Hepatic stellate cell (primary cell): ENCODE measurements around the gene TENM3.

Experiments used
- DNase-seq: peaks from one replicate; pipeline ENCODE4 v3.0.0; 2011; ENCODE audit warnings: low spot score

TENM3 gene

DNA sequence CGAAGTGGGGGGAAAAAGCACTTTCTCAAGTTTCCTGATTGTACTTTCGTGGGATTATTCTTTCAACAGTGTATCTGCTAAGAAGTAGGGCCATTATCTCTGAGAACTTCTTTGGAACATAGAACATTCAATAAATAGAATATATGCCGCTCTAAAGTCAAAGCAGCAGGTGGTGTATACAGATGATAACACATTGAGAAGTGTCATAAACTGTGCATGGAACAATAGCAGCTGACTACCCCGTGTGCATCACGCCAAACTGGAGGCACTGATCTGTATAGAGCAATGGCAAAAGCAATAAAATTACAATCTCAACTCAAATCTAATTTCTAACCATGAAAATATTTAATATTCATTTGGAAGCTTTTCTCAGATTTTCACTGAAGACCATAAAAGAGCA, 498.7 kb downstream of the TENM3 start:
- no peak for DNase-seq

DNA sequence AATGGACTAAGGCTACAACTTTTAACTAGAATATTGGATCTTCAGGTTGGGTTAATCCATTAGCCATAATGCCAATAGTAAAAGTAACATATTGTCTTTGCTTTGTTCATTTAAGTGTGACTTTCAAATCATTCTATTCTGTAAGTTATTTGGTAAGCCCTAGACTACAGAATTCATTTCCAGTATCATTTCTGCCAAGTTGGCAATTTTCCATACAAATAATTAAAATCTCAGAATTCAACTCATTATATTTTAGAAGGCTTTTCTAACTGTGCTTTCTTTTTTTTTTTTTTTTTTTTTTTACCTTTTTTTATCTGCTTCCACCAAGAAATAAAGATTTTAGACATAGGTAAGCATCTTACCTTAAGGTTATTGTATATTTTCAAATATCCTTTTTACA, 500.6 kb downstream of the TENM3 start:
- DNase-seq = no peak

DNA sequence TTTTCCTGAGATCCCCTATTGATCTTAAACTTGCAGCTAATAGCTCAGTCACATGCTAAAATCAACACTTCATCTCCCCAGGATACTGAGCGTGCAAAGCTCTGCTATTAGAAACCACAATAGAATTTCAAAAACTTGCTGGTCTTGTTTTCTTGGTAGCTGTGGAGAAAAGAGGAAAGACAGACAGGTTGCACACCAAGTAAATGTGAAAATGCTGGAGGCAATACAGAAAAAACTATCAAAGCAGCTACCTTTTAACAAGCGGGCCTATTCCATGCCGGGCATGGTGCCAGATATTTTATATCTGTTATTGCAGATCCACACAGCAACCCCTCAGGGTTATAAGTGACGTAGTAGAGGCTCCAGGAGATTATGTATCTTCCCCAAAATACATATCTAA, 502.0 kb downstream of the TENM3 start:
- DNase-seq = no peak

DNA sequence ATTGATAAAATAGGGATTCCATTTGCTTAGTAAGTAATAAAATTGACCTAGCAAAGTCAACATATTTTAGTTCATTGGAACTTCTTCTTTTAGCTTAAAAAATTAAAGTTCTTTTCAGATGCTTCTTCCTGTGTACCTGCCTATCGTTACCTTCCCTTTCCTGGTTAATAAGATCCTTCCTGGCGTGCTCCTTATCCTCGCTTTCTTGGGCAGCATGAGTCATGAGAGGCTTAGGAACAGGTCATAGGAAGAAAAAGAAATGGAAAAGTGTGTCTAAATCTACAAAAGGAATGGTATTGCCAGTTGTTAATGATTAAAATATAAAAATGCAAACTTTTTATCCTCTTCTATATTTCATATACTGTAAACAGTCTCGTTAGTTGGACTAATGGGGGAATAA, 503.7 kb downstream of the TENM3 start:
- DNase-seq = no peak

DNA sequence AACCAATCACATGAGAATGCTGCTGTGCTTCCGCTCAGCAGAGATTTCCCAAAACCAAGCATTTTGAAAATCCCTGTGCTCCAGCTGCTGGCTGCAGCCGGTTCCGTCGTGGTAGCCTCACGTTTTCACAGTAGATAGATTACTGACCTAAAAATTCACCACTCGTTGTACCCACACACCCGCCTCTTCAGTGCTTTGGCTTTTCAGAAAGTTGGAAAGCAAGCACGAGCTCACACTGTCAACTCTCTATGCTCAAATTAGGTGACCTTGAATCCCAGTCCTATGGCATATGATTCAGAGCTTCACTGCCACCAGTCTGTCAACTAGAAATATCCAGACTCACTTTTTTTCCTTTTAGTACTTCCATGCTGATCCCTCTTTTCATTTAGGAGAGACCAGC, 505.1 kb downstream of the TENM3 start:
- DNase-seq = no peak

DNA sequence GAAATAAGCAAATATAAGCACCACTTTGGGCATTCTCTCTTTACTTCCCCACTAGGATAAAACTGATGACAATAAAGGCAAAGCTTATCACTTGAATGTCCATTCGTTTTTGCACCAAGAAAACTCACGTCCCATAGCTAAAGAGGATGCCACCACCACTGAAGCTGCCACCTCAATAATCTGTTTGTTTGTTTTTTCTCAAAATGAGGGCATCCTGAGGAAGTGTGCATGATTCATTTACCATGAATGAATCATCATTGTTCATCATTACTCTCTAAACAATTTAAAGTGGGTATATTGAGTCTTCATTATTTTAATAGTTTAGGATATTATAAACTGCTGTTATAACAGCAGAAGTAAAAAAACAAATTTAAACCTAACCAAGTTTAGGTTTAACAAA, 505.7 kb downstream of the TENM3 start:
- DNase-seq = no peak

DNA sequence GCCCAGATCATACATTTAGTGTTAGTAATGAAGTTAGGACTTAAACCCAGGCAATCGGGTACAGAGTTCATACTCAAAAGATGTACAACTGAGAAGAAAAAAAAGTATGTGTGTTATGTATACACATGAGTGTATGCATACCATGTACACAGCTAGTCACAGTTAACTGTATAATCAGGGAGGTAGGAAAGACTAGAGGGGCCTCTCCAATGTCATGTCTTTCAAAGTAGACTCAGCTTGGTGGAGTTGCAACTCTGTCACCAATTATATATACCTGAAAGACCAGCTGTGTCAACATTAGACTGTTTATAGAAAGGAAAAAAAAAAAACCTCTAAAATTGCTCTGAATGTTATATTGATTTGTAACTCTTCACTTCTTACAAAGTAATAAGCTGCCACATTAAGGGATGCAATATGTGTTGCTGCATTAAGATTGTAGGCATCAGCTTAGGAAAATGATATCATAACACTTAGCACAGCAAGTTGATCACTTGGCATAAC, 506.5 kb downstream of the TENM3 start:
- DNase-seq = no peak

DNA sequence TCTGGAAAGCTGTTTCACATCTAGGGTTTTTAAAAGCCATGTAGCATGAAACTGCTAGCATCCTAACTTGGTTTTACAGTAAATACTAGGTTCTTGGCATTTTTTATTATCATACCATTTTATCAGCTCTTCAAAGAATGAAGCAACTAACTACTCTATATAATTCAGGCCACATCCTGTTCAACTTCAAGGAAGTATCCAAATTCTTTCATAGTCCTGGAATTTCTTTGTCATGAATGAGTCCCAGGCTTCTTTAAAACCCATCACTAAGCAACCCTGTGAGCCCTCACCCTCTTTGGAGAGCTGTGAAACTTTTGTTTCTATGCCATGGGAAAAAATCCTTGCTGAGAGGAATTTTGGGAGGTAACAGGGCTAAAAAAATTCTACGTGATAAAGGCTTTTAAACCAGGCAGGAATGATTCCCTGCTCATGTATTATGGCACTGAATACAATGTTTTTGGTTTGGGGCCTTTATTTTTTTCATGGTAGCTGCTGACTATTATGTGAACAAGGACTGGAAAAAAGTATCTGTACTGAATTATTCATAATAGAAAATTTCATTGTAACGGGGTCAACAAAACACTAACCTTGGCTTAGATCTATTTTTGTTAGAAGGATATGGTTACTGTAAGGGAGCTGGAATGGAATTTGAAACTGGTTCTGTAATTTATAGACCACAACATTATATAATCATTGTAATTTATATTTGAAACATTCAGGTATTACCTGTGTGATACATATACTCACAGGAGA, 509.1 kb downstream of the TENM3 start:
- DNase-seq = peak; percentile 14

DNA sequence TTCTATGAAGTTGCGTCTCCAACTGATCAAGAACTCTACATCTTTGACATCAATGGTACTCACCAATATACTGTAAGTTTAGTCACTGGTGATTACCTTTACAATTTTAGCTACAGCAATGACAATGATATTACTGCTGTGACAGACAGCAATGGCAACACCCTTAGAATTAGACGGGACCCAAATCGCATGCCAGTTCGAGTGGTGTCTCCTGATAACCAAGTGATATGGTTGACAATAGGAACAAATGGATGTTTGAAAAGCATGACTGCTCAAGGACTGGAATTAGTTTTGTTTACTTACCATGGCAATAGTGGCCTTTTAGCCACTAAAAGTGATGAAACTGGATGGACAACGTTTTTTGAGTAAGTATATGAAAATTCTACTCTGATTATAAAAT, 511.7 kb downstream of the TENM3 start:
- DNase-seq = no peak

DNA sequence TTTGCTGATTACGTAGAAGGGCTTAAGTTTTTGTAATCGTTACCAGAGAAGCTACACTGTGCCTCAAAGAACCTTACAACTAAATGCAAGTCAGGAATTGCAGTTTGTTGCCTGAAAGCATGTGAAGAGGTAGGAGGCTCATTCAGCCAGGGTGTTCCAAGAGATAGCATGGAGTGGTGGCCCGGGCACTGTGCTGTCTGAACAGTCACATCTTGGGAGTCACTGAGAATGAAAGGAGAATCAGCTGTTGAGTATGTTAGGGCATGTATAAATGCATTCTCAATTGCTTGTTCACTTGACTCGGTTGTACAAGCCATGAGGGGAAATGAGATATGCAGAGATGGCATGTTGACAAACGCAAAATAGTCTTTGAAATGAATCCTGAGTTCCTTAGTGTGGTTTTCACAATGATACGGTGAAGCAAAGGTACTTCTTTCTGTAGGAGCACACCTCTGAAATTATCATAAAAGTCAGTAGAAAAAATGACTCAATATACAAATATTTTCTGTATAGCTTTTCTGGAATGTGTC, 513.0 kb downstream of the TENM3 start:
- DNase-seq = no peak

DNA sequence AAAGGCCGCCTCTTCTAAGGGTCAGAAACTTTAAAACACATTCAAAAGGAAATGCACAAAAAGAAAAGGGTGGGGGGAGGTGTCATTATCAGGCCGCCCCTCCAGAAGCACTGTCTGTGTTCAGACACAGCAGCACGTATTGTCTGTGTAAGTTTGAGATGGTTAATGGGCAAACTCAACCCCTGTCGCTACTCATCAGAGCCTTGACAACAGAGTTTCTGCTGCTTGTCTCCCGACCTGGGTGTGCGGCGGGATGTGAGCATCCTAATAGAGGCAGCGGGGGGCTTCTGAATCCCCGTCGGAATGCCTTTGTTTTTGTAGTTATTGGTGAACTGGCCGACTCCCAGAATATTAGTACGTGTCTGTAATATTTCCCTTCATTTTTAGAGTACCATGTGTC, 515.1 kb downstream of the TENM3 start:
- no peak for DNase-seq

DNA sequence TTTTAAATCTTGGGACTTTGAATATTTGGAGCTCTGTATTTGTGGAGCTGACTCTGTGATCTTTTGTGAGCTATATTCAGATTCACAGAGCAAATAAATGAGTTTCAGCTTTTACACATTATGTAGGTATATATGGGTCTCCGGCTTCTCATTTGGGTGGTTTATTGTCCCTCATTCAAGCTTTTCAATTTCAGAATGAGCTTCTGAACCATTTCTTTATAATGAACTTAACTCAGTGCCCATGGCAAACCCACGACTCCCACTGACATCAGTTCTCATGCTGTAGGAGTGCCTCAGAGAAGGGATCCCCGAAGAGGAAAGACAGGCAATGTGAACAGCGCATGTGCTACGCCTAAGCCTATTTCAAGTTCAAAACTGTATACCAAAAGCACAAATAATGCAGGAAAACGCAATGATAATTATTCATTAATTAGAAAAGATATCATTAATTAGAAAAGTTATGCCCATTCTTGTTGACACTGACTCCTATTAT, 517.4 kb downstream of the TENM3 start:
- DNase-seq = no peak

DNA sequence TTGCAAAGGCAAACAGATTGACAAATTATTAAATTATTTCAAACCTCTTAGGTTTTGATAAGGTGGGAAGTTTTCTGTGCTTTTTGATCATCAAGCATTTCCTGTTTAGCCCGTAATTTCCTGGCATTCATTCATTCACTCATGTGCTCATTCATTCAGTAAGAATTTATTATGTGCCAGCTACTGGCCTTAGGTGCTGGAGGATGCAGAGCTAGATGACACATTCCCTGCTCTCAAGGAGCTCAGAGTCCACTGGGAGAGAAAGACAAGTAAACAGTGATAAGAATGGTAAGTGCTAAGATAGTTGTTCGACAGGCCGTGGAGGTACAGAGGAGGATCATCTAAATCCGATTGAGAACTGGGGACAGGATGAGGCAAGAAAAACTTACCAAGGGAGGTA, 520.9 kb downstream of the TENM3 start:
- DNase-seq = no peak

DNA sequence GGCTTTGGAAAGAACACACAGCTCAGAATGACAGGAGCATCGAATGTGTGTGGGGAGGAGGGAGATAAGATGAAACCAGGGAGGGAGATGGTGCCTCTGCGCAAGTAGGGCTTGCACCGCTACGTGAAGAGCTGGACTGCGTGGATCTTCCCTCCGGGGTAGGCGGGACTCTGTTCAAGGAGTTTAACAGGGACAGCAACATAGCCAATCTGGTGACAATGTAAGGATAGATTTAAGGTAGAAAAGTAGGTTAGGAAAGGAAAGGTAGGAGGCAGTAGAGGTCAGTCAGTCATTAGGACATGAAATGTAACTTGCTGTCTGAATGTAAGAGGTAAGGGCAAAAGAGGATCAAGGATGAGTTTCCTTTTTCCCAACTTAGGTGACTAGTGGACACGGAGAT, 521.4 kb downstream of the TENM3 start:
- no peak for DNase-seq

DNA sequence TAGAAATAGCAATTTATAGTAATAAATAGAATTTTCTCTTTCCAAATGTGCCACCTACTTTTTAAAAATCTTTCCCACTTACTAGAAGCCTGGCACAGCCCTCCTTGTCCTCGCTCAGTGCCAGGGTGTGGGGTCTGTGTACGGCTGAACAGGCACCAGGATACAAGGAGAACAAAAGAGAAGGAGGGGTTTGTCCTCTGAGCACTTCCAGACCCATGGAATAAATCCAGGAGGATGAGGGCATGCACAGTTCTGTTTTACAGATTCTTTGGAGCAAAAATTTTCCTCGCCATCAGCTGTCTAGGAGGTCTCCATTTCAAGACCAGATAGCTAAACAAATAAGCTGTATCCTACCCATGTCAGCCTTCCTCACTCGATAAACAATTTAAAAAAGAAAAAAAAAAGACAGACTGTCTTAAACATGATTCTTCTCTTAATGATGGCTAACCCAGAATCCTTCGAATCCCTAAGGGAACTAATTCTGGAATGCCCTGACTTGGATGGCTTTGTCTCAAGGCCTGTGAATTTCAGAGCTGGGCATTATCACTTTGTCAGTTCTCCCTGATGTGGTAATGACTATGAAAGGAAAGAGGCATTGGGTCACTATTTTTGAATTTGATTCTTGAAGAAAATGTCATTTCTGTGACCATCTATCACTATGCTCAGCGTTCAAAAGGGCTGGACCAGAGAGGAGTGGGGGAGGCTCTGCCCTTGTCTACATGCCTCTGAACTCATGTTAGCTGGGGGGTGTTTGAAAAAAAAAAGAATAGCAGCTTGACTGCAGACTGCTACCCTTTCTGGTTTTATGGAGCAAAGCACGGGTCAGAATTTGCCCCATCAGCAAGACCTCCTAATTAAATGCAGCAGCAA, 523.0 kb downstream of the TENM3 start:
- DNase-seq = no peak

DNA sequence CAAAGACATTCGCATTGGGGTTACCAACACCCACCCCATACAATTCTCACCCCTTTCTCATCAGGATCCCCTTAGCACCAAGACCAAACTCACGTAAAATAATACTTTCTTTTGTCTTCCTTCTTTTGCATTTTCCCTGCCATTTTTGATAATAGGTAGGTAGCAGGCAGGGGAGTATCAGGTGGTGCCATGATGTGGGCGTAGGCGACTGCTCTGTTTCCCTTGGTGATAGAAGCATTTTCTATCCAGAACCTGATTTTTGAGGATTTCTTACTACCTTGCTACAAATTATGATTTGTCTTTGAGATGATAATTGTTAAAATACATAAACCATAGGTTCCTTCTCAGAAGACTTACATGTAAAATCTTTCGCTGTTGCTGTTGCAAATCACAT, 523.7 kb downstream of the TENM3 start:
- no peak for DNase-seq

DNA sequence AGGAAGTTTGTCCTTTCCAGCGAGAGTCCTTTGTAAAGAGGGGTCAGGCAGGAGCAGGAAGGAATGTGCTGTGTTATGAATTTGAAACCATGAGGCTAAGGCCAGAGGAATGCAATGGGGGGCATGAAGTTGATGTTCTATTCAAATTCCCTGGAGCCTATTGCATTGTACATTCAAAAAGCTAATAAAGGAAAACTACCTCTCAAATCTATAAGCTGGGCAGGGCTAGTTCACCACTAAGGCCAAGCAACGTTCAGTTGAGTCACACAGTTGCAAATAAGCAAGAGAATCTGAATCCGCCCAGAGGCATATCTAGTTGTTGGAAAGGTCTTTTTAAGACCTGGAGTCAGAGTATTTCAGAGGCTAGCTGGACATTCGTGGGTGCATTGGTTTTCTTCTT, 525.6 kb downstream of the TENM3 start:
- no peak for DNase-seq

DNA sequence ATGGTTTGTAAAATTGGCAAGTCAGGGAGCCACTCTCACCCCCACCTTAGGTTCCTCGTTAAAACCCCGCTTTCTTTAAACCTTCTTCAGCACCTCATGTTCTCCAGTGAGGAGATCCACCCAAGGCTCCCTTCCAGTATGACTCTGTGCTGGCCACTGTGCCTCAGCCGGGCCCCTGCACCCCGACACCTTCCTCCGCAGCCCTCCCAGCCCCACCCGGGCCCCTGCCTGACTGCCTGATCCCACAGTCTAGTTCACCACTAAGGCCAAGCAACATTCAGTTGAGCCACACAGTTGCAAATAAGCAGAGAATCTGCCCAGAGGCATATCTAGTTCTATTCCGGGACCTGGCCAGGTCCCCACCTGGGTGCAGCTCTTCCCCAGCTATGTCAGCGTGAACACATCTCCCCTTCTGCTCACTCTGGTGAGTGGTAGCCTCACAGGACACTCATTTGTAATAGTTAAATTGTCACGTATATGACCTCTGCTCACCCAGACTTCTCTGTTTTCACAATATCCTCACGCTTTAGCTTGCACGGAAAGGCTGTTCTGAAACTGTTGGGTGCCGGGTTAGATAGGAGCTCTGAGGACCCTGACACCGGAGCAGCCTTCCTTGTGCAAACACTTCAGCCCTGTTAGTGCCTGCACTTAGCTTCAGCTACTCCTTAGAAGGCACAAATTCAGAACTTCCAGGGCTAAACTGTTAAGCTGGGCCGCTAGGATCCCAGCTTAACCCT, 527.2 kb downstream of the TENM3 start:
- DNase-seq = no peak

DNA sequence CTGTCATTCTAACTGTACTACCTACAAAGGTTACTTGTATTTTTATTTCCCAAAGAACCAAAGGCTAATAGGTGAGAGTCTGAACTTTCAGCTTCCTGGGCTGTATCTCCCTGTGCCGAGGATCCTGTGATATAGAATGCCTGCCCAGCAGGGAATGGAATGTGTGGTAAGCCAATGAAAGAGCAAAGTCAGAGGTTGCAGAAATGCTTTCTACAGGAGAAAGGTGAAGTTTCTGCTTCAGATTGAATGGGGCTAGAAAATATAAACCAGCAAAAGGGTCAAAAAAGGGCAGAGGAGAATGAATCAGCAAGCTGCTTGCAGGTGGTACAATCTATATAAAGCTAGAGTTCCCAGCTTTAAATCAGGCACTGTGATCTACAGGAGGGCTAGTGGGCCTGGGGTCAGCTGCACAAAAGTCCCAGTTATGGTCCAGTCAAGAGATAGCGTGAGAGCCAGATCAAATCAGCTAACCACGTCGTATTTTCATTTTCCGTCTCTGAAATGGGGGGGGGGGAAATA, 527.9 kb downstream of the TENM3 start:
- DNase-seq = no peak

DNA sequence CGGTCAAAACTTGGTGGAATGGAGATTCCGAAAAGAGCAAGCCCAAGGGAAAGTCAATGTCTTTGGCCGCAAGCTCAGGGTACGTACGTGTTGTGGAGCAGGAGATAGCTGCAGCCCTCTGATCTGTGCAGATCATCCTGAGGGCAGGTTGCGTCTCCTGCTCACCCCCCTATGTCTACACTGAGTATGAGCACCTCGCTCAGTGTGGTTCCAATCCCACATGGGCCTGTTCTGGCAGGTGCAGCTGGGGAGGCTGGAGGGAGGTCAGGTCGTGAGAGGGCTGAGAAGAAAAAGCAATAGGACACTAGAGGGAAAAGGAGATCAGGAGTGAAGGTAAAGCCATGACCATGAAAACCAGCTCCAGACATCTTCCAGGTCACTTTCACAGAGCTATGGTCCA, 531.9 kb downstream of the TENM3 start:
- DNase-seq = no peak

DNA sequence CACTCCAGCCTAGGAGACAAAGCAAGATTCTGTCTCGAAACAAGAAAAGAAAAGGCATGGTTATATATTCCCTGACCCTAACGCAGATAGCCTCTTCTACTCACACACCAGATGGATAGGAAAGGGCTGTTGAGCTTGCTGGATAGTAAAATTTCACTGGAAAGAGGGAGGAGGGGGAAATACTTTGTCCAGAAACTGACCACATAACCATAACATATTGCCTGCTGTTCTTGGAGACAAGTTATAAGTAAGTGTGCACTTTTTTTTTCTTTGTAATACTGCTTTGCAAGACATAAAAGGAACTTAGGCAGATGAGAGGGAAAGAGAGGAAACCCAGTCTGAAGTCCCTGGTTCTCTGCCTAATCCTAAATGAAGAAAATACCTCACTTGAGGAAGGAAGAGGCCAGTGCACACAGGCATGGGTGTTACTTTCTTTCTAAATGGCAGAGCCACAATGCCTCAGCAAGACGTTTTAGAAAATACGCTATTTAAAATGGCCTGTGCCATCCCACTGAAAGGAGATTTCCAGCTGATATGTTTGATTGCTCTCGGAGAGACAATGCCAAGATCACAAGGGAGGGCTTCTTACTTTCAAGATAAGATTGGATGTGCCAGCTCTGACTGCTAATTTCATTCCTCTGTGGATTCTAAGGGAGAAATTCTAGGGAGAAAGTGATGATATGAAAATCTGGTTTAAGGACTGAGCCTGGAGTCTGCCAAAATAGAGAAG, 533.3 kb downstream of the TENM3 start:
- DNase-seq = no peak
